GM21515 (cell line): Measurements from ENCODE around the gene GJA10.

Experiments
- ATAC-seq: cut with Tn5 transposase; IDR thresholded peaks from one replicate; pipeline ENCODE4 v1.9.1; 2021; ENCODE audit not compliant: unreplicated experiment

The GJA10 gene

GRCh38 chr6:89916136-89916920, 22.1 kb downstream of the GJA10 start:
- no peak for ATAC-seq

- no peak for ATAC-seq
Observed at GRCh38 chr6:89917216-89917615, 22.9 kb downstream of the GJA10 start.

GRCh38 chr6:89917801-89918366, 23.6 kb downstream of the GJA10 start:
- no peak for ATAC-seq

- ATAC-seq: no peak
Observed at GRCh38 chr6:89921197-89921596, 26.9 kb downstream of the GJA10 start.

- no peak for ATAC-seq
Observed at GRCh38 chr6:89921691-89922090, 27.4 kb downstream of the GJA10 start.

GRCh38 chr6:89924231-89924630, 30.0 kb downstream of the GJA10 start:
- ATAC-seq: no peak

- no peak for ATAC-seq
Observed at GRCh38 chr6:89925826-89926225, 31.6 kb downstream of the GJA10 start.

- no peak for ATAC-seq
Observed at GRCh38 chr6:89927264-89927663, 33.0 kb downstream of the GJA10 start.

GRCh38 chr6:89927791-89928550, 33.7 kb downstream of the GJA10 start:
- no peak for ATAC-seq

- ATAC-seq: no peak
Observed at GRCh38 chr6:89928604-89929003, 34.3 kb downstream of the GJA10 start.

- no peak for ATAC-seq
Observed at GRCh38 chr6:89930789-89931188, 36.5 kb downstream of the GJA10 start.

GRCh38 chr6:89932245-89932802, 38.1 kb downstream of the GJA10 start:
- ATAC-seq: no peak

- ATAC-seq: no peak
Observed at GRCh38 chr6:89934685-89935366, 40.6 kb downstream of the GJA10 start.

- no peak for ATAC-seq
Observed at GRCh38 chr6:89936177-89936576, 41.9 kb downstream of the GJA10 start.

- no peak for ATAC-seq
Observed at GRCh38 chr6:89938014-89938413, 43.7 kb downstream of the GJA10 start.

GRCh38 chr6:89939144-89939543, 44.9 kb downstream of the GJA10 start:
- no peak for ATAC-seq

GRCh38 chr6:89940225-89941027, 46.2 kb downstream of the GJA10 start:
- peak; percentile 89 for ATAC-seq

- no peak for ATAC-seq
Observed at GRCh38 chr6:89941031-89941762, 46.9 kb downstream of the GJA10 start.

- ATAC-seq: no peak
Observed at GRCh38 chr6:89941763-89942497, 47.7 kb downstream of the GJA10 start.
